ENCODE results near the gene RREB1.
"Not testable (repeated sequence)": the region's sequence is repeated elsewhere in the genome, so short reads cannot be mapped to it uniquely, and the experiment has no call there.

Gene RREB1

GRCh38 chr6:7150381-7151064, 42.8 kb downstream of the RREB1 start:
- Histone ChIP-seq H3K4me1 (ENCODE audit: insufficient read depth, low read length) (peaks cover 62% of the 10 kb centered on the region), H3K9ac (ENCODE audit: low read length) (no peak overlapping the region)

GRCh38 chr6:7151381-7151780, 43.6 kb downstream of the RREB1 start:
- no peak overlapping the region for H3K27ac ChIP-seq (ENCODE audit: low read depth, low read length)
- H3K27me3 ChIP-seq (ENCODE audit: control insufficient read depth in 1 of 2, insufficient read depth in 2 of 2, low read length in 2 of 2) = no peaks in the 10 kb centered on the region
- H3K4me3 ChIP-seq (ENCODE audit: low read depth in 1 of 2, low read length in 2 of 2) = no peak overlapping the region
- H3K9ac ChIP-seq (ENCODE audit: low read length) = no peak overlapping the region
- no peaks in the 10 kb centered on the region for H3K9me3 ChIP-seq (ENCODE audit: low read length)
- H3K4me1 ChIP-seq (ENCODE audit: insufficient read depth, low read length) = peaks cover 62% of the 10 kb centered on the region
- H3K36me3 ChIP-seq (ENCODE audit: insufficient read depth, low read length) = no peaks in the 10 kb centered on the region

More at GRCh38 chr6:7150381-7151064, 42.8 kb downstream of the RREB1 start:
- Histone ChIP-seq H3K36me3 (ENCODE audit: insufficient read depth, low read length) (no peaks in the 10 kb centered on the region), H3K9me3 (ENCODE audit: low read length) (no peaks in the 10 kb centered on the region), H3K4me3 (ENCODE audit: low read depth in 1 of 2, low read length in 2 of 2) (no peak overlapping the region), H3K27me3 (ENCODE audit: control insufficient read depth in 1 of 2, insufficient read depth in 2 of 2, low read length in 2 of 2) (no peaks in the 10 kb centered on the region), H3K27ac (ENCODE audit: low read depth, low read length) (no peak overlapping the region)

- Histone ChIP-seq H3K4me1 (ENCODE audit: insufficient read depth, low read length) (peaks cover 62% of the 10 kb centered on the region), H3K9me3 (ENCODE audit: low read length) (no peaks in the 10 kb centered on the region), H3K36me3 (ENCODE audit: insufficient read depth, low read length) (no peaks in the 10 kb centered on the region), H3K4me3 (ENCODE audit: low read depth in 1 of 2, low read length in 2 of 2) (no peak overlapping the region), H3K27ac (ENCODE audit: low read depth, low read length) (no peak overlapping the region), H3K27me3 (ENCODE audit: control insufficient read depth in 1 of 2, insufficient read depth in 2 of 2, low read length in 2 of 2) (no peaks in the 10 kb centered on the region), H3K9ac (ENCODE audit: low read length) (no peak overlapping the region)
Observed at GRCh38 chr6:7152462-7152861, 44.7 kb downstream of the RREB1 start.

- Histone ChIP-seq H3K4me1 (ENCODE audit: insufficient read depth, low read length) (peaks cover 62% of the 10 kb centered on the region), H3K27me3 (ENCODE audit: control insufficient read depth in 1 of 2, insufficient read depth in 2 of 2, low read length in 2 of 2) (no peaks in the 10 kb centered on the region), H3K36me3 (ENCODE audit: insufficient read depth, low read length) (no peaks in the 10 kb centered on the region), H3K9me3 (ENCODE audit: low read length) (no peaks in the 10 kb centered on the region), H3K9ac (ENCODE audit: low read length) (no peak overlapping the region), H3K4me3 (ENCODE audit: low read depth in 1 of 2, low read length in 2 of 2) (no peak overlapping the region), H3K27ac (ENCODE audit: low read depth, low read length) (no peak overlapping the region)
Observed at GRCh38 chr6:7153789-7154188, 46.0 kb downstream of the RREB1 start.

- Histone ChIP-seq H3K36me3 (ENCODE audit: insufficient read depth, low read length) (no peaks in the 10 kb centered on the region), H3K4me1 (ENCODE audit: insufficient read depth, low read length) (peaks cover 62% of the 10 kb centered on the region), H3K4me3 (ENCODE audit: low read depth in 1 of 2, low read length in 2 of 2) (no peak overlapping the region), H3K27me3 (ENCODE audit: control insufficient read depth in 1 of 2, insufficient read depth in 2 of 2, low read length in 2 of 2) (no peaks in the 10 kb centered on the region), H3K27ac (ENCODE audit: low read depth, low read length) (no peak overlapping the region), H3K9me3 (ENCODE audit: low read length) (no peaks in the 10 kb centered on the region), H3K9ac (ENCODE audit: low read length) (no peak overlapping the region)
Observed at GRCh38 chr6:7154341-7155139, 46.8 kb downstream of the RREB1 start.

- Histone ChIP-seq H3K36me3 (ENCODE audit: insufficient read depth, low read length) (no peaks in the 10 kb centered on the region), H3K27me3 (ENCODE audit: control insufficient read depth in 1 of 2, insufficient read depth in 2 of 2, low read length in 2 of 2) (no peaks in the 10 kb centered on the region), H3K27ac (ENCODE audit: low read depth, low read length) (peak overlapping the region; percentile 19), H3K9ac (ENCODE audit: low read length) (no peak overlapping the region), H3K9me3 (ENCODE audit: low read length) (no peaks in the 10 kb centered on the region), H3K4me1 (ENCODE audit: insufficient read depth, low read length) (peaks cover 56% of the 10 kb centered on the region), H3K4me3 (ENCODE audit: low read depth in 1 of 2, low read length in 2 of 2) (no peak overlapping the region)
Observed at GRCh38 chr6:7155871-7156579, 48.3 kb downstream of the RREB1 start.

- Histone ChIP-seq H3K9me3 (ENCODE audit: low read length) (no peaks in the 10 kb centered on the region), H3K4me1 (ENCODE audit: insufficient read depth, low read length) (peaks cover 54% of the 10 kb centered on the region), H3K9ac (ENCODE audit: low read length) (no peak overlapping the region), H3K27me3 (ENCODE audit: control insufficient read depth in 1 of 2, insufficient read depth in 2 of 2, low read length in 2 of 2) (no peaks in the 10 kb centered on the region), H3K36me3 (ENCODE audit: insufficient read depth, low read length) (no peaks in the 10 kb centered on the region), H3K4me3 (ENCODE audit: low read depth in 1 of 2, low read length in 2 of 2) (no peak overlapping the region), H3K27ac (ENCODE audit: low read depth, low read length) (peak overlapping the region; percentile 9)
Observed at GRCh38 chr6:7156643-7157278, 49.0 kb downstream of the RREB1 start.

DNA sequence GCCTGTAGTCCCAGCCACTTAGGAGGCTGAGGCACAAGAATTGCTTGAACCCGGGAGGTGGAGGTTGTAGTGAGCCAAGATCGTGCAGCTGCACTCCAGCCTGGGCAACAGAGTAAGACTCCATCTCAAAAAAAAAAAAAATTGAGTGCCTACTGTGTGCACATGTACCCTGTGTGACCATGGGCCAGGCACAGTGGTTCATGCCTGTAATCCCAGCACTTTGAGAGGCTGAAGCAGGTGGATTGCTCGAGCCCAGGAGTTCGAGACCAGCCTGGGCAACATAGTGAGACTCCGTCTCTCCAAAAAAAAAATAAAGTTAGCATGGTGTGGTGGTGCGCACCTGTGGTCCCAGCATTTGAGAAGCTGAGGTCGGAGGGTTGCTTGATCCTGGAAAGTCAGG, 49.5 kb downstream of the RREB1 start:
- H3K36me3 ChIP-seq (ENCODE audit: insufficient read depth, low read length); H3K9me3 ChIP-seq (ENCODE audit: low read length); H3K27me3 ChIP-seq (ENCODE audit: control insufficient read depth in 1 of 2, insufficient read depth in 2 of 2, low read length in 2 of 2); H3K9ac ChIP-seq (ENCODE audit: low read length); H3K27ac ChIP-seq (ENCODE audit: low read depth, low read length); H3K4me3 ChIP-seq (ENCODE audit: low read depth in 1 of 2, low read length in 2 of 2): not testable (repeated sequence)
- H3K4me1 ChIP-seq (ENCODE audit: insufficient read depth, low read length) = peaks cover 52% of the 10 kb centered on the region

GRCh38 chr6:7157752-7158616, 50.2 kb downstream of the RREB1 start:
- Histone ChIP-seq H3K36me3 (ENCODE audit: insufficient read depth, low read length) (no peaks in the 10 kb centered on the region), H3K4me3 (ENCODE audit: low read depth in 1 of 2, low read length in 2 of 2) (no peak overlapping the region), H3K4me1 (ENCODE audit: insufficient read depth, low read length) (peaks cover 45% of the 10 kb centered on the region), H3K27me3 (ENCODE audit: control insufficient read depth in 1 of 2, insufficient read depth in 2 of 2, low read length in 2 of 2) (no peaks in the 10 kb centered on the region), H3K9ac (ENCODE audit: low read length) (no peak overlapping the region), H3K27ac (ENCODE audit: low read depth, low read length) (no peak overlapping the region), H3K9me3 (ENCODE audit: low read length) (no peaks in the 10 kb centered on the region)

- Histone ChIP-seq H3K4me1 (ENCODE audit: insufficient read depth, low read length) (peaks cover 55% of the 10 kb centered on the region), H3K9ac (ENCODE audit: low read length) (no peak overlapping the region), H3K9me3 (ENCODE audit: low read length) (no peaks in the 10 kb centered on the region), H3K36me3 (ENCODE audit: insufficient read depth, low read length) (no peaks in the 10 kb centered on the region), H3K27me3 (ENCODE audit: control insufficient read depth in 1 of 2, insufficient read depth in 2 of 2, low read length in 2 of 2) (no peaks in the 10 kb centered on the region), H3K27ac (ENCODE audit: low read depth, low read length) (no peak overlapping the region), H3K4me3 (ENCODE audit: low read depth in 1 of 2, low read length in 2 of 2) (no peak overlapping the region)
Observed at GRCh38 chr6:7159790-7160525, 52.2 kb downstream of the RREB1 start.
